CD4-positive, alpha-beta T cell treated with Interleukin-6 at 100 ng/mL for 8 hours (primary cell): ENCODE measurements around the gene SORCS3.

Source experiments
- DNase-seq: peaks from one replicate; pipeline ENCODE4 v3.0.0-alpha.2; 2020; ENCODE audit warnings: mixed read lengths, low spot score

The SORCS3 gene

GRCh38 chr10:104641187-104641936, at the start of gene SORCS3:
Gene SORCS3 (plus strand): TSS chr10:104641290.
- no peak for DNase-seq

- no peak for DNase-seq
Measured at GRCh38 chr10:104591441-104591840, 49.6 kb upstream of the SORCS3 start.

- no peak for DNase-seq
Measured at GRCh38 chr10:104601166-104601565, 39.9 kb upstream of the SORCS3 start.

GRCh38 chr10:104608091-104608828, 32.8 kb upstream of the SORCS3 start:
- no peak for DNase-seq

- no peak for DNase-seq
Measured at GRCh38 chr10:104612571-104613205, 28.4 kb upstream of the SORCS3 start.

- no peak for DNase-seq
Measured at GRCh38 chr10:104613406-104613805, 27.7 kb upstream of the SORCS3 start.

- DNase-seq = no peak
Measured at GRCh38 chr10:104614245-104614831, 26.8 kb upstream of the SORCS3 start.

GRCh38 chr10:104615136-104615535, 26.0 kb upstream of the SORCS3 start:
- no peak for DNase-seq

GRCh38 chr10:104617831-104618230, 23.3 kb upstream of the SORCS3 start:
- no peak for DNase-seq

- no peak for DNase-seq
Measured at GRCh38 chr10:104622175-104622574, 18.9 kb upstream of the SORCS3 start.

- DNase-seq = no peak
Measured at GRCh38 chr10:104622598-104623209, 18.4 kb upstream of the SORCS3 start.

GRCh38 chr10:104630731-104631130, 10.4 kb upstream of the SORCS3 start:
- DNase-seq = no peak

- DNase-seq = no peak
Measured at GRCh38 chr10:104631946-104632345, 9.1 kb upstream of the SORCS3 start.

- DNase-seq = no peak
Measured at GRCh38 chr10:104638861-104639589, 2.1 kb upstream of the SORCS3 start.

GRCh38 chr10:104639590-104640338, 1.3 kb upstream of the SORCS3 start:
- no peak for DNase-seq

GRCh38 chr10:104640339-104641186, 527 bp upstream of the SORCS3 start:
- no peak for DNase-seq

- DNase-seq = no peak
Measured at GRCh38 chr10:104641937-104642657, 1.0 kb downstream of the SORCS3 start.

GRCh38 chr10:104642658-104643302, 1.7 kb downstream of the SORCS3 start:
- no peak for DNase-seq

GRCh38 chr10:104643303-104643663, 2.2 kb downstream of the SORCS3 start:
- DNase-seq = no peak
